K562 (cell line): Measurements from ENCODE around the gene ELF3. TPM values are rescaled to one million over a fixed set of nuclear protein-coding genes. Genes with fewer than 3 reads are reported as not detected.

Experiments
- ARNT ChIP-seq, 2 experiments: fragments of 450-650 bp; IDR thresholded peaks; 2 replicates each; pipeline ENCODE4 v1.6.1; 2016; ENCODE audit warnings: mild to moderate bottlenecking in 1 of 2
- BRD4 ChIP-seq: fragments of 200-600 bp; sonication (generic); IDR thresholded peaks from 2 replicates; pipeline ENCODE4 v1.6.1; 2017; ENCODE audit warnings: inconsistent platforms
- CHD7 ChIP-seq: fragments of 200-600 bp; sonication (generic); IDR thresholded peaks from one replicate; pipeline ENCODE4 v1.6.1; 2012; ENCODE audit warnings: mild to moderate bottlenecking, low read depth, low read length, inconsistent platforms
- FOXK1 ChIP-seq: sonication (generic); formaldehyde crosslinking; IDR thresholded peaks from 2 replicates; pipeline ENCODE4 v1.8.0; 2022; ENCODE audit warnings: missing genetic modification reagents, mild to moderate bottlenecking, borderline replicate concordance
- LCOR ChIP-seq: sonication (generic); formaldehyde crosslinking; IDR thresholded peaks from 2 replicates; pipeline ENCODE4 v1.8.0; 2022; ENCODE audit warnings: mild to moderate bottlenecking, missing genetic modification reagents
- MIER1 ChIP-seq: fragments of 450-650 bp; IDR thresholded peaks from 2 replicates; pipeline ENCODE4 v1.6.1; 2016; ENCODE audit warnings: antibody characterized with exemption, mild to moderate bottlenecking, low read depth
- PHF8 ChIP-seq: fragments of 200-600 bp; sonication (generic); IDR thresholded peaks from 2 replicates; pipeline ENCODE4 v1.6.1; 2012; ENCODE audit warnings: mixed run types, mild to moderate bottlenecking, inconsistent platforms, low read length, moderate library complexity, borderline replicate concordance
- PRMT5 ChIP-seq: sonication (generic); formaldehyde crosslinking; IDR thresholded peaks from 2 replicates; pipeline ENCODE4 v1.5.0; 2020; ENCODE audit warnings: missing genetic modification reagents
- RBFOX2 ChIP-seq: fragments of 200-400 bp; formaldehyde crosslinking; IDR thresholded peaks from 2 replicates; pipeline ENCODE4 v1.6.1; 2017; ENCODE audit warnings: low read depth, mild to moderate bottlenecking, low read length, moderate library complexity
- TBP ChIP-seq: optimal IDR thresholded peaks from 2 replicates; pipeline ENCODE3; 2011; ENCODE audit warnings: low read depth, low read length, improper control_type of control experiment
- ZNF133 ChIP-seq: fragments of 250-450 bp; sonication (Bioruptor Pico); IDR thresholded peaks from 2 replicates; pipeline ENCODE4 v1.4.0; 2020; ENCODE audit warnings: mild to moderate bottlenecking
- ZNF830 ChIP-seq: fragments of 250-450 bp; sonication (Bioruptor Pico); IDR thresholded peaks from 2 replicates; pipeline ENCODE4 v1.5.0; 2021; ENCODE audit warnings: mild to moderate bottlenecking
- polyA plus RNA-seq, 8 experiments: library from polyadenylated mRNA; depleted of rRNA in 4 of 8; stranded (reverse) in 5 of 8; unstranded in 3 of 8; fragments of >200 nt; fragmentation: Nextera tagmentation in 2 of 8; fragmentation: Illumina TruSeq in 1 of 8; extraction: Ambion mirVana in 2 of 8; extraction: Trizol in 1 of 8; gene quantifications; 2 replicates each; pipeline versions ENCODE4 v1.2.1 to v1.2.3, GENCODE V29; 2011 to 2014; ENCODE audit warnings: inconsistent platforms in 1 of 8, missing spikeins in 1 of 8
- total RNA-seq, 7 experiments: library from RNA; depleted of rRNA in 6 of 7; stranded (reverse); fragments of >200 nt in 6 of 7; fragmentation: Illumina TruSeq in 2 of 7; extraction: Trizol in 2 of 7; gene quantifications; 2 replicates each; pipeline versions ENCODE4 v1.2.1 to v1.2.3, GENCODE V29; 2011 to 2021; ENCODE audit warnings: low replicate concordance in 1 of 7
- TF ChIP-seq, protein P1 (sequence below): sonication (generic); formaldehyde crosslinking; IDR thresholded peaks from 2 replicates; pipeline ENCODE4 v1.8.1; 2022; ENCODE audit warnings: missing genetic modification reagents
- TF ChIP-seq, protein P2 (sequence below): fragments of 250-450 bp; sonication (Bioruptor Pico); IDR thresholded peaks from 2 replicates; pipeline ENCODE4 v1.8.0; 2021; ENCODE audit warnings: mild to moderate bottlenecking, moderate library complexity

The ELF3 gene
- total and polyA plus RNA-seq, 9 of the 15 experiments (the other 6 are each of a cell fraction or from before 2014, with no cell fraction given) = 0.03 to 1.2 (median 0.07) TPM; not detected in 4

GRCh38 chr1:202017749-202018467 lies 7.5 kb downstream of the ELF3 start (continued):
- TF ChIP-seq, protein P1, sequence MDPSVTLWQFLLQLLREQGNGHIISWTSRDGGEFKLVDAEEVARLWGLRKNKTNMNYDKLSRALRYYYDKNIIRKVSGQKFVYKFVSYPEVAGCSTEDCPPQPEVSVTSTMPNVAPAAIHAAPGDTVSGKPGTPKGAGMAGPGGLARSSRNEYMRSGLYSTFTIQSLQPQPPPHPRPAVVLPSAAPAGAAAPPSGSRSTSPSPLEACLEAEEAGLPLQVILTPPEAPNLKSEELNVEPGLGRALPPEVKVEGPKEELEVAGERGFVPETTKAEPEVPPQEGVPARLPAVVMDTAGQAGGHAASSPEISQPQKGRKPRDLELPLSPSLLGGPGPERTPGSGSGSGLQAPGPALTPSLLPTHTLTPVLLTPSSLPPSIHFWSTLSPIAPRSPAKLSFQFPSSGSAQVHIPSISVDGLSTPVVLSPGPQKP (CRISPR knock-in tag) = no peak
- TF ChIP-seq ZNF830 (no peak), MIER1 (no peak), BRD4 (no peak), CHD7 (no peak), TBP (no peak), PRMT5 (no peak), ZNF133 (no peak), PHF8 (no peak), LCOR (CRISPR knock-in tag) (no peak), RBFOX2 (peak; percentile 30; the same call in 1 of the 2 replicates), ARNT (IDR thresholded peaks at IDR 0.05) (no peak), FOXK1 (CRISPR knock-in tag) (no peak)
- TF ChIP-seq, protein P2, sequence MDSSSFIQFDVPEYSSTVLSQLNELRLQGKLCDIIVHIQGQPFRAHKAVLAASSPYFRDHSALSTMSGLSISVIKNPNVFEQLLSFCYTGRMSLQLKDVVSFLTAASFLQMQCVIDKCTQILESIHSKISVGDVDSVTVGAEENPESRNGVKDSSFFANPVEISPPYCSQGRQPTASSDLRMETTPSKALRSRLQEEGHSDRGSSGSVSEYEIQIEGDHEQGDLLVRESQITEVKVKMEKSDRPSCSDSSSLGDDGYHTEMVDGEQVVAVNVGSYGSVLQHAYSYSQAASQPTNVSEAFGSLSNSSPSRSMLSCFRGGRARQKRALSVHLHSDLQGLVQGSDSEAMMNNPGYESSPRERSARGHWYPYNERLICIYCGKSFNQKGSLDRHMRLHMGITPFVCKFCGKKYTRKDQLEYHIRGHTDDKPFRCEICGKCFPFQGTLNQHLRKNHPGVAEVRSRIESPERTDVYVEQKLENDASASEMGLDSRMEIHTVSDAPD (CRISPR knock-in tag) = no peak
